PC-9 (cell line): ENCODE measurements around the gene FASTKD2. TPM values are rescaled to one million over a fixed set of nuclear protein-coding genes. Genes with fewer than 3 reads are reported as not detected.

Experiments used
- BruUV-seq: library from RNA; stranded (reverse); fragments of 400-500 nt; replicated peaks from 2 replicates; lab custom pipeline; 2021; lab: Mats Ljungman, UMichigan
- CTCF ChIA-PET: fragments of 300-600 bp; sonication (Branson Sonifier 250); formaldehyde crosslinking; loops from one replicate; lab custom pipeline; 2022; ENCODE audit warnings: antibody characterized with exemption; lab: Charles Lee
- POLR2A ChIA-PET: fragments of 300-600 bp; sonication (Branson Sonifier 250); formaldehyde crosslinking; loops from one replicate; lab custom pipeline; 2022; ENCODE audit warnings: antibody characterized with exemption; ENCODE audit not compliant: unreplicated experiment; lab: Charles Lee
- DNase-seq, 2 experiments: peaks; one replicate each; pipeline versions ENCODE4 v3.0.0 to v3.0.0-alpha.2; 2015 to 2022; ENCODE audit warnings: mixed read lengths in 1 of 2
- H2AFZ ChIP-seq: fragments of 200-600 bp; sonication (generic); 2 replicates; pipeline ENCODE4 v1.8.1; 2017; ENCODE audit warnings: antibody characterized with exemption
- H3F3A ChIP-seq: fragments of 200-600 bp; sonication (generic); 2 replicates; pipeline ENCODE4 v1.8.1; 2017; ENCODE audit warnings: antibody characterized with exemption, mild to moderate bottlenecking, low read depth; ENCODE audit not compliant: insufficient read depth
- H3K27ac ChIP-seq: fragments of 200-600 bp; sonication (generic); 2 replicates; pipeline ENCODE4 v1.6.1; 2016; ENCODE audit warnings: mixed run types
- H3K27me3 ChIP-seq: fragments of 200-600 bp; sonication (generic); 2 replicates; pipeline ENCODE4 v1.6.1; 2016; ENCODE audit warnings: low read depth, mixed run types; ENCODE audit not compliant: insufficient read depth
- H3K36me3 ChIP-seq: fragments of 200-600 bp; sonication (generic); 2 replicates; pipeline ENCODE4 v1.6.1; 2016; ENCODE audit warnings: low read depth, mixed run types
- H3K4me1 ChIP-seq: fragments of 200-600 bp; sonication (generic); replicated peaks from 2 replicates; pipeline ENCODE4 v1.6.1; 2016; ENCODE audit warnings: mixed run types; ENCODE audit not compliant: insufficient read depth
- H3K4me2 ChIP-seq: fragments of 200-600 bp; sonication (generic); 2 replicates; pipeline ENCODE4 v1.6.1; 2017; ENCODE audit warnings: mixed run types
- H3K4me3 ChIP-seq: fragments of 200-600 bp; sonication (generic); 2 replicates; pipeline ENCODE4 v1.6.1; 2016; ENCODE audit warnings: mixed run types
- H3K79me2 ChIP-seq: fragments of 200-600 bp; sonication (generic); 2 replicates; pipeline ENCODE4 v1.6.1; 2017; ENCODE audit warnings: low read depth, mixed run types
- H3K9me2 ChIP-seq: fragments of 200-600 bp; sonication (generic); 2 replicates; pipeline ENCODE4 v1.8.1; 2017; ENCODE audit warnings: mild to moderate bottlenecking; ENCODE audit not compliant: insufficient read depth
- H3K9me3 ChIP-seq: fragments of 200-600 bp; sonication (generic); 2 replicates; pipeline ENCODE4 v1.8.1; 2016; ENCODE audit warnings: low read depth; ENCODE audit not compliant: insufficient read depth
- H4K20me1 ChIP-seq: fragments of 200-600 bp; sonication (generic); 2 replicates; pipeline ENCODE4 v1.8.1; 2017; ENCODE audit not compliant: insufficient read depth
- EZH2 ChIP-seq: fragments of 200-600 bp; sonication (generic); IDR thresholded peaks from 2 replicates; pipeline ENCODE4 v1.8.0; 2017; ENCODE audit warnings: antibody characterized with exemption, low read depth
- intact Hi-C: fragments of 100-400 bp; cut with micrococcal nuclease; formaldehyde crosslinking; loops from one replicate; pipeline ENCODE4 v1.10.0; 2022; ENCODE audit not compliant: unreplicated experiment
- total RNA-seq: library from RNA; stranded (reverse); gene quantifications from 2 replicates; pipeline ENCODE4 v1.2.3, GENCODE V29; 2021
- TF ChIP-seq, protein P1 (sequence below): fragments of 200-600 bp; sonication (generic); conservative IDR thresholded peaks from 2 replicates; pipeline ENCODE4 v1.6.1; 2017; ENCODE audit warnings: mixed run types, antibody characterized with exemption, mild to moderate bottlenecking, moderate library complexity

The FASTKD2 gene
- total RNA-seq, 1 experiment from 2014 or later, result 12.1 TPM

- no peaks in the 10 kb centered on the region for H3K9me3 ChIP-seq
- no peak overlapping the region for H3K4me3 ChIP-seq
- BruUV-seq, result no TSS peak
- no peaks in the 10 kb centered on the region for H3K9me2 ChIP-seq
- H3K79me2 ChIP-seq, result no peaks in the 10 kb centered on the region
- H3F3A ChIP-seq, result no peaks in the 10 kb centered on the region
- no peaks in the 10 kb centered on the region for H3K4me1 ChIP-seq
- no peaks in the 10 kb centered on the region for H4K20me1 ChIP-seq
- H3K27ac ChIP-seq, result no peak overlapping the region
- H3K4me2 ChIP-seq, result no peak overlapping the region
- TF ChIP-seq EZH2, result no peak
- TF ChIP-seq, protein P1, sequence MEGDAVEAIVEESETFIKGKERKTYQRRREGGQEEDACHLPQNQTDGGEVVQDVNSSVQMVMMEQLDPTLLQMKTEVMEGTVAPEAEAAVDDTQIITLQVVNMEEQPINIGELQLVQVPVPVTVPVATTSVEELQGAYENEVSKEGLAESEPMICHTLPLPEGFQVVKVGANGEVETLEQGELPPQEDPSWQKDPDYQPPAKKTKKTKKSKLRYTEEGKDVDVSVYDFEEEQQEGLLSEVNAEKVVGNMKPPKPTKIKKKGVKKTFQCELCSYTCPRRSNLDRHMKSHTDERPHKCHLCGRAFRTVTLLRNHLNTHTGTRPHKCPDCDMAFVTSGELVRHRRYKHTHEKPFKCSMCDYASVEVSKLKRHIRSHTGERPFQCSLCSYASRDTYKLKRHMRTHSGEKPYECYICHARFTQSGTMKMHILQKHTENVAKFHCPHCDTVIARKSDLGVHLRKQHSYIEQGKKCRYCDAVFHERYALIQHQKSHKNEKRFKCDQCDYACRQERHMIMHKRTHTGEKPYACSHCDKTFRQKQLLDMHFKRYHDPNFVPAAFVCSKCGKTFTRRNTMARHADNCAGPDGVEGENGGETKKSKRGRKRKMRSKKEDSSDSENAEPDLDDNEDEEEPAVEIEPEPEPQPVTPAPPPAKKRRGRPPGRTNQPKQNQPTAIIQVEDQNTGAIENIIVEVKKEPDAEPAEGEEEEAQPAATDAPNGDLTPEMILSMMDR, result no peak
- CTCF ChIA-PET, result no interaction called here
- no peak overlapping the region for H2AFZ ChIP-seq
- H3K27me3 ChIP-seq, result no peaks in the 10 kb centered on the region
- no peak for DNase-seq
- POLR2A ChIA-PET, result no interaction called here
- intact Hi-C loops, result no loop called here
- H3K36me3 ChIP-seq, result no peaks in the 10 kb centered on the region
These were observed 67.5 kb downstream of the FASTKD2 start for GRCh38 chr2:206832873-206833272.

- no peaks in the 10 kb centered on the region for H3F3A ChIP-seq
- no peak overlapping the region for H2AFZ ChIP-seq
- no peaks in the 10 kb centered on the region for H4K20me1 ChIP-seq
- ChIA-PET POLR2A (no interaction called here), CTCF (no interaction called here)
- H3K4me2 ChIP-seq, result no peak overlapping the region
- no peak overlapping the region for H3K27ac ChIP-seq
- H3K9me3 ChIP-seq, result no peaks in the 10 kb centered on the region
- no peaks in the 10 kb centered on the region for H3K27me3 ChIP-seq
- no peaks in the 10 kb centered on the region for H3K9me2 ChIP-seq
- intact Hi-C loops, result no loop called here
- DNase-seq, result no peak
- no peaks in the 10 kb centered on the region for H3K4me1 ChIP-seq
- no TSS peak for BruUV-seq
- no peaks in the 10 kb centered on the region for H3K36me3 ChIP-seq
- no peaks in the 10 kb centered on the region for H3K79me2 ChIP-seq
- TF ChIP-seq EZH2, result no peak
- TF ChIP-seq, protein P1, result no peak
- H3K4me3 ChIP-seq, result no peak overlapping the region
These were observed 67.9 kb downstream of the FASTKD2 start for GRCh38 chr2:206833291-206833690.

DNA sequence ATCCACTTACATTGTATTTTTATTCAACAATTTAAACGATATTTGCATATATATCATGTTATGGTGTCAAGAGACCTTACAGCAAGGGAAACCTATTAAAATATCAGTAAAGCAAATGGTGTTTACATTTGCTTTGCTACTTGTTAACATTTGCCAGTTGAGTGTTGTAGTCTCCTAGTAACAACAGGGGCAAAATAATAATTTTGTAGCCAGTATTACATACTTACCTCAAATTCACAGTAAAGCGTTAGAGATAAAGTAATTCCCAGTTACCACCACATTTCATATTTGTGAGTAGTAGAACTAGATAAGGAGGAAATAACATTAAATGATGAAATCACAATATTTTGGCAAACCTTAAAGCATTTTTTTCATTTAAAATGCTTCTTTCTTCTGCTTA is 71.3 kb downstream of the FASTKD2 start:
- intact Hi-C loops, result no loop called here
- ChIA-PET CTCF (interaction anchor here (0.7 kb wide), 1 partner anchor 793 kb away, joined by 4 read pairs; no protein-coding TSS in a partner anchor), POLR2A (no interaction called here)
- Histone ChIP-seq H3K4me3 (no peak overlapping the region), H3K79me2 (no peaks in the 10 kb centered on the region), H4K20me1 (no peaks in the 10 kb centered on the region), H2AFZ (no peak overlapping the region), H3K9me3 (no peaks in the 10 kb centered on the region), H3K36me3 (no peaks in the 10 kb centered on the region), H3F3A (no peaks in the 10 kb centered on the region), H3K27ac (no peak overlapping the region), H3K4me1 (no peaks in the 10 kb centered on the region), H3K4me2 (no peak overlapping the region), H3K27me3 (no peaks in the 10 kb centered on the region), H3K9me2 (no peaks in the 10 kb centered on the region)
- TF ChIP-seq EZH2, result no peak
- TF ChIP-seq, protein P1, result no peak
- DNase-seq, result no peak
- no TSS peak for BruUV-seq
